Ovary (tissue), 9 donors: ENCODE data around the gene MYB. TPM values are rescaled to one million over a fixed set of nuclear protein-coding genes. Genes with fewer than 3 reads are reported as not detected.

ENCODE experiments used
- DNase-seq, 5 donors: peaks; one replicate each; pipeline ENCODE4 v3.0.0-alpha.2; 2019 to 2020
- H3K27ac ChIP-seq, 2 donors: fragments of 200-600 bp; one replicate each; pipeline versions ENCODE4 v1.5.1 to v1.8.0; 2019 to 2022
- H3K27me3 ChIP-seq: fragments of 200-600 bp; one replicate; pipeline ENCODE4 v1.8.0; 2022
- H3K36me3 ChIP-seq: fragments of 200-600 bp; sonication (generic); one replicate; pipeline ENCODE4 v1.5.1; 2019
- H3K4me1 ChIP-seq: one replicate; pipeline ENCODE4 v1.8.1; 2013; ENCODE audit warnings: mild to moderate bottlenecking, moderate library complexity; ENCODE audit not compliant: insufficient read depth
- H3K4me3 ChIP-seq: fragments of 200-600 bp; sonication (generic); one replicate; pipeline ENCODE4 v1.5.1; 2017
- H3K9me3 ChIP-seq, 2 donors: fragments of 200-600 bp in 1 of 2; sonication (generic) in 1 of 2; one replicate each; pipeline versions ENCODE4 v1.5.1 to v1.8.1; 2013 to 2019; ENCODE audit warnings: mild to moderate bottlenecking in 1 of 2, moderate library complexity in 1 of 2
- EP300 ChIP-seq: sonication (generic); formaldehyde crosslinking; IDR thresholded peaks from one replicate; pipeline ENCODE4 v1.6.1; 2017; ENCODE audit warnings: antibody characterized with exemption
- POLR2A ChIP-seq: fragments of 450-650 bp; IDR thresholded peaks from one replicate; pipeline ENCODE4 v1.6.1; 2017; ENCODE audit warnings: antibody characterized with exemption, mild to moderate bottlenecking, moderate library complexity
- WGBS, 3 donors: extraction: QIAGEN DNeasy Blood & Tissue Kit in 1 of 3; methylation state at CpG; one replicate each; pipeline versions ENCODE4 v1.1.5 to v1.1.7; 2013 to 2017; 5-methylcytosine and 5-hydroxymethylcytosine counted together
- intact Hi-C, 4 donors: fragments of 100-400 bp; cut with DNase I; formaldehyde crosslinking; loops; one replicate each; pipeline versions ENCODE4 v1.11.0 to v1.15.1; 2022 to 2023
- polyA plus RNA-seq, 2 donors: library from polyadenylated mRNA; stranded (reverse); fragments of 200-250 nt in 1 of 2; fragments of 350-450 nt in 1 of 2; fragmentation: Illumina TruSeq in 1 of 2; extraction: RNeasy Lipid Tissue Mini Kit (QIAGEN cat#74804) in 1 of 2; gene quantifications; one replicate each; pipeline ENCODE4 v1.2.3, GENCODE V29; 2013 to 2014
- total RNA-seq, 7 donors: library from RNA; depleted of rRNA in 2 of 7; stranded (reverse); fragments of >200 nt in 2 of 7; fragmentation: NEBNext Ultra II Directional in 3 of 7; extraction: Animal tissue kit (Norgen Biotek cat#: 25700) in 3 of 7; gene quantifications; one replicate each; pipeline versions ENCODE4 v1.1.0 to v1.2.4, GENCODE V29; 2016 to 2023
- TF ChIP-seq, protein P1 (sequence below), 3 donors: fragments of 450-650 bp in 2 of 3; fragments of 200-600 bp in 1 of 3; IDR thresholded peaks; one replicate each; pipeline versions ENCODE4 v1.5.1 to v1.8.0; 2016 to 2022; ENCODE audit warnings: antibody characterized with exemption in 3 of 3, mild to moderate bottlenecking in 1 of 3
- donor health status: DM: no; HTN: no; CAD: no; lungs with moderate emphysema.
- donor health status: DM: no; HTN: no; CAD: no.
- donor health status: Bipolar disorder and iron deficiency.
- donor health status: DM: yes; HTN: yes; CAD: no.
- donor health status: DM: no; HTN: no; CAD: no.
- donor health status: DM: yes; HTN: yes; CAD: no.

MYB gene
- total and polyA plus RNA-seq, 9 donors = 0.07 to 7.0 (median 1.0) TPM; not detected in 2

DNA sequence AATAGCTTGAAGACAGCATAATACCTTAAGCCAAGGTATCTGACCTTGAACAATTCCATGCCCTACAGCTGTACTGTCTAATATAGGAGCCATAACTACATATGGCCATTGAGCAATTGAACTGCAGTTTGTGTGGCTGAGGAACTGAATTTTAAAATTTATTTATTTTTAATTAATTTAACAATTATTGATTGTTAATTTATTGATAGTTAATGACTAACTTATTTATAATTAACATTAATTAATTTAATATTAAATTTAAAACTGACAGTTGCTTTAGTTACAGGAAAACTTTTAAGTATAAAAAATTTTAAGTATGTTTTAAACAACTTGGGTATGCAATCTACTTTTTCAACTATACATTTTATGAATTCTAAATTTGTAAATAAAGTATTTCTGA lies 12.3 kb upstream of the MYB start:
- no peaks in the 10 kb centered on the region for H3K27me3 ChIP-seq
- H3K36me3 ChIP-seq = no peaks in the 10 kb centered on the region
- no peak overlapping the region for H3K4me3 ChIP-seq
- H3K9me3 ChIP-seq = no peaks in the 10 kb centered on the region
- no peak for DNase-seq
- no peak overlapping the region for H3K27ac ChIP-seq
- H3K4me1 ChIP-seq = no peaks in the 10 kb centered on the region
- intact Hi-C loops = no loop called here
- TF ChIP-seq EP300 = no peak
- TF ChIP-seq, protein P1, sequence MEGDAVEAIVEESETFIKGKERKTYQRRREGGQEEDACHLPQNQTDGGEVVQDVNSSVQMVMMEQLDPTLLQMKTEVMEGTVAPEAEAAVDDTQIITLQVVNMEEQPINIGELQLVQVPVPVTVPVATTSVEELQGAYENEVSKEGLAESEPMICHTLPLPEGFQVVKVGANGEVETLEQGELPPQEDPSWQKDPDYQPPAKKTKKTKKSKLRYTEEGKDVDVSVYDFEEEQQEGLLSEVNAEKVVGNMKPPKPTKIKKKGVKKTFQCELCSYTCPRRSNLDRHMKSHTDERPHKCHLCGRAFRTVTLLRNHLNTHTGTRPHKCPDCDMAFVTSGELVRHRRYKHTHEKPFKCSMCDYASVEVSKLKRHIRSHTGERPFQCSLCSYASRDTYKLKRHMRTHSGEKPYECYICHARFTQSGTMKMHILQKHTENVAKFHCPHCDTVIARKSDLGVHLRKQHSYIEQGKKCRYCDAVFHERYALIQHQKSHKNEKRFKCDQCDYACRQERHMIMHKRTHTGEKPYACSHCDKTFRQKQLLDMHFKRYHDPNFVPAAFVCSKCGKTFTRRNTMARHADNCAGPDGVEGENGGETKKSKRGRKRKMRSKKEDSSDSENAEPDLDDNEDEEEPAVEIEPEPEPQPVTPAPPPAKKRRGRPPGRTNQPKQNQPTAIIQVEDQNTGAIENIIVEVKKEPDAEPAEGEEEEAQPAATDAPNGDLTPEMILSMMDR (IDR thresholded peaks at IDR 0.05) = no peak
- TF ChIP-seq POLR2A = no peak

DNA sequence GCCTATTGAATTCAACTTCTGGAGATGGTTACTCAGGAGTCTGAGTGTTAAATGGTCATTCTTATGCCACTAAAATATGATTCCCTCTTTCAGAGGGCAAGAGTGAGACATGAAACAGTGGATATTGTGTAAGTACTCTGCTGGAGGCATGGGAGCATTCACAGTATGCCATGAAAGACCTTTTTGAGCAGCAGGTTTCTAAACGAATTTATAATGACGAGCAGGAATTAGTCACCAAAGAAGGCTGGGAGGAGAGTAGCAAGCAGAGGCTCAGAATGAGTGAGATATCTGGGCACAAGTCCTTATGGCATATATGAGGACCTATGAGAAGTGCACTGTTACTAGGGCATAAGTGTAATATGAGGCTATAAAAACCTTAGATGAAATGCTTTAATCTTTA lies 10.9 kb upstream of the MYB start:
- intact Hi-C loops = no loop called here
- Histone ChIP-seq H3K4me1 (no peaks in the 10 kb centered on the region), H3K36me3 (no peaks in the 10 kb centered on the region), H3K4me3 (no peak overlapping the region), H3K27me3 (no peaks in the 10 kb centered on the region), H3K9me3 (no peaks in the 10 kb centered on the region), H3K27ac (no peak overlapping the region)
- DNase-seq = no peak
- WGBS, 3 donors = 73 to 81% (median 81%) methylated on average over 2 of the region's 2 CpGs
- TF ChIP-seq, protein P1 (IDR thresholded peaks at IDR 0.05) = no peak
- no peak for TF ChIP-seq POLR2A
- no peak for TF ChIP-seq EP300

DNA sequence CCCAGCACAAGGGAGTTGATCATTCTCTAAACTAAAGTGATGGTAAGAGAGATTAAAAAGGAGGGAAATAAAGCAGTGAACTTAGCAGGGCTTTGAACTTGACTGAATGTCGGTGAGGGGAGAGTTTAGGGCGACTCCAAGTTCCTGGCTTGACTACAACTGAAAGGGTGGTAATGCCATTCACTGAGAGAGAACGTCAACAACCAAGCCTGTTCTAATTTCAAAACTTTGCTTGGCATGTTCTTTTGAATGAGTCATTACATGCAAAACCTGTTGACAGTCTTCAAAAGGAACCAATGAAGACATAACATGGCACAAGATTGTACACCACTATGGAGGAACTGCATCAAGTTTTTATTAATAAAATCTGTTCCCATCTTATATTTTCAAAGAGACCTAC lies 10.3 kb upstream of the MYB start:
- no peaks in the 10 kb centered on the region for H3K9me3 ChIP-seq
- H3K4me1 ChIP-seq = no peaks in the 10 kb centered on the region
- no peak overlapping the region for H3K4me3 ChIP-seq
- H3K27me3 ChIP-seq = no peaks in the 10 kb centered on the region
- 72 to 82% (median 77%) methylated on average over 3 of the region's 3 CpGs for WGBS, 3 donors
- no peak for TF ChIP-seq POLR2A
- no peak for DNase-seq
- intact Hi-C loops = no loop called here
- no peaks in the 10 kb centered on the region for H3K36me3 ChIP-seq
- no peak overlapping the region for H3K27ac ChIP-seq

DNA sequence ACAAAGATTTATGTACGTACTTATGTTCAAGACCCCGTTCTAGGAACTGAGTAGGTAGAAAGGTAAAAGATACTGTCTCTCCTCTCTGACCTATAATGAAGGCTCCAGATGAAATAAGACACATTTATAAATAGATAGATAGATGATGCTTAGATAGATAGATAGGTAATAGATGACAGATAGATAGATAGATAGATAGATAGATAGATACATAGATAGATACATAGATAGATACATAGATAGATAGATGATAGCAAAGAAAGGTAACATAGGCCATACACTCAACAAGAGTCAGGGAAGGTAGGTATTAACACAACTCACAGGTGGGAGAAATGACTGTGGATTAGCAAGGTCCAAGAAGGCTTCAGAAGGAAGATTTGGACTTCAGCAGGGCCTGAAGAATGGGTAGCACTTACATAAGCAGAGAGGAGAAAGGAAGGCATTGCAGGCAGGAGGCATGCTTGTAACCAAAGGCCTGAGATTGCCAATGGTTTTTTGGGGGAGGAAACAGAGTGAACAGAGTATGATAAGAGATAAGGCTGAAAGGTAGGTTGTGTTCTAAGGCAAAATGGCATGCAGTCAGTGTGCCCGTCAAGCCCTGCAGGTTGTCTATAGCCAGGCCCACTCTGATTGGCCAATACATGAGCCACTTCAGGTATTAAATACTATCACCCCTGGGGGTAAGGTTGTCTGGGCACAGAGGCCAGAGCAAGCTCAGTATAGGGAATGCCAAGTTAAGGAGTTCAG lies 7.7 kb upstream of the MYB start:
- Histone ChIP-seq H3K27ac (no peak overlapping the region), H3K36me3 (no peaks in the 10 kb centered on the region), H3K4me1 (no peaks in the 10 kb centered on the region), H3K4me3 (no peak overlapping the region), H3K27me3 (no peaks in the 10 kb centered on the region), H3K9me3 (no peaks in the 10 kb centered on the region)
- no peak for TF ChIP-seq EP300
- TF ChIP-seq POLR2A = no peak
- TF ChIP-seq, protein P1 (IDR thresholded peaks at IDR 0.05) = no peak
- 88 to 94% (median 93%) methylated on average over 3 of the region's 3 CpGs for WGBS, 3 donors
- intact Hi-C loops = no loop called here
- DNase-seq = no peak

DNA sequence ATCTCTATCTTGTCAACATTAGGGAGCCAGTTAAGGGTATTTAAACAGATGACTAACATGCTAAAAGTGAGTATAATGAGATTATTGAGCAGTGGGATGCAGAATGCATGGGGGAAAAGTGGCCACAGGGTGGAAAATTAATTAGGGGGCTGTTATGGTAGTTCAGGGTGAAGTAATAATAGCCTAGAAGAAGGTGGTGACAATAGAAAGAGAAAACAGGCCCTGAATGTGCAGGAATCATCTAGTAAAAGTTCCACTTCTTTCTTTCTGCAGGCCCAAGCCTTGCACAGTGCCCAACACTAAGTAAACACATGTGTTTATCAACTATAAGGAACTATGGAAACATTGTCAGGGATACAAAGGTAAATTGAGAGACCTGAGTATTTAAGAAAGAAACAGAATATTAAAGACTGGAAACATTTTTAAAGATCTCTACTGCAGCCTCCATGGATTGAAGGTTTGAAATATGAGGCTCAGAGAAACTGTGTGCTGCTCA lies 7.1 kb upstream of the MYB start:
- TF ChIP-seq, protein P1 (IDR thresholded peaks at IDR 0.05) = no peak
- no peak for TF ChIP-seq EP300
- no peak overlapping the region for H3K4me3 ChIP-seq
- intact Hi-C loops = no loop called here
- DNase-seq = no peak
- H3K27me3 ChIP-seq = no peaks in the 10 kb centered on the region
- no peak overlapping the region for H3K27ac ChIP-seq
- H3K4me1 ChIP-seq = no peaks in the 10 kb centered on the region
- H3K9me3 ChIP-seq = no peaks in the 10 kb centered on the region
- no peaks in the 10 kb centered on the region for H3K36me3 ChIP-seq
